HepG2 (cell line): Measurements from ENCODE around the gene FHDC1. TPM values are rescaled to one million over a fixed set of nuclear protein-coding genes. Genes with fewer than 3 reads are reported as not detected.

ENCODE experiments used
- ATAC-seq: fragments of 200-7000 bp; cut with Tn5 transposase; 3 replicates; pipeline ENCODE4 v1.9.1; 2020; ENCODE audit warnings: mild to moderate bottlenecking, moderate library complexity
- BruUV-seq: library from RNA; stranded (reverse); fragments of 400-500 nt; replicated peaks from 2 replicates; lab custom pipeline; 2021; lab: Mats Ljungman, UMichigan
- CTCF ChIA-PET: fragments of 300-600 bp; formaldehyde crosslinking; extraction: SDS; loops from one replicate; lab custom pipeline; 2021; ENCODE audit warnings: low total read pairs, inconsistent platforms, low intra/inter-chr PET ratio; lab: Yijun Ruan, JAX
- POLR2A ChIA-PET: fragments of 350-600 bp; sonication (Branson Sonifier 250); formaldehyde crosslinking; loops from one replicate; lab custom pipeline; 2020; ENCODE audit warnings: antibody characterized with exemption, inconsistent platforms; lab: Yijun Ruan, JAX
- DNase-seq: peaks from one replicate; pipeline ENCODE4 v3.0.0-alpha.2; 2015; ENCODE audit warnings: low spot score
- FAIRE-seq: peaks from 3 replicates; lab custom pipeline; 2011; peaks lifted over from hg19 to GRCh38; lab: Jason Lieb, UNC
- H2AFZ ChIP-seq: one replicate; pipeline ENCODE4 v1.6.1; 2011; ENCODE audit warnings: low read length, inconsistent platforms
- H3K27ac ChIP-seq: fragments of 300-600 bp; 3 replicates; pipeline ENCODE4 v1.8.0; 2011; ENCODE audit warnings: mixed run types, mild to moderate bottlenecking, mixed read lengths, low read length, inconsistent platforms; ENCODE audit not compliant: insufficient read depth; ENCODE audit errors: extremely low read length
- H3K27me3 ChIP-seq, 2 experiments: fragments of 200-600 bp in 1 of 2; 2 replicates in 1 of 2; 3 replicates in 1 of 2; pipeline versions ENCODE4 v1.6.0 to v1.8.0; 2011; ENCODE audit warnings: low read length in 2 of 2, mild to moderate bottlenecking in 2 of 2, moderate library complexity in 2 of 2, inconsistent platforms in 1 of 2; ENCODE audit not compliant: insufficient read depth in 2 of 2, control insufficient read depth in 1 of 2
- H3K36me3 ChIP-seq, 2 experiments: fragments of 200-600 bp in 1 of 2; replicated peaks in 1 of 2; 2 replicates in 1 of 2; 3 replicates in 1 of 2; pipeline versions ENCODE4 v1.5.1 to v1.8.0; 2011; ENCODE audit warnings: low read length in 2 of 2, inconsistent platforms in 1 of 2; ENCODE audit not compliant: insufficient read depth in 2 of 2, control insufficient read depth in 1 of 2
- H3K4me1 ChIP-seq: 2 replicates; pipeline ENCODE4 v1.5.1; 2012; ENCODE audit warnings: low read length, inconsistent platforms; ENCODE audit not compliant: insufficient read depth
- H3K4me2 ChIP-seq: 2 replicates; pipeline ENCODE4 v1.6.0; 2011; ENCODE audit warnings: low read depth, low read length, inconsistent platforms
- H3K4me3 ChIP-seq, 3 experiments: fragments of 200-600 bp in 1 of 3; sonication (generic), shearing (Covaris generic) in 1 of 3; replicated peaks in 1 of 3; 2 replicates each; pipeline ENCODE4 v1.5.1; 2011 to 2016; ENCODE audit warnings: low read length in 3 of 3, inconsistent platforms in 2 of 3, low read depth in 2 of 3, mild to moderate bottlenecking in 2 of 3, control low read depth in 1 of 3, mixed read lengths in 1 of 3; ENCODE audit not compliant: insufficient read depth in 1 of 3
- H3K79me2 ChIP-seq: one replicate; pipeline ENCODE4 v1.6.1; 2011; ENCODE audit warnings: low read length, inconsistent platforms; ENCODE audit not compliant: insufficient read depth
- H3K9ac ChIP-seq: 2 replicates; pipeline ENCODE4 v1.6.0; 2011; ENCODE audit warnings: mild to moderate bottlenecking, low read depth, low read length, inconsistent platforms; ENCODE audit not compliant: insufficient read depth
- H3K9me3 ChIP-seq: 2 replicates; pipeline ENCODE4 v1.5.1; 2012; ENCODE audit warnings: mild to moderate bottlenecking, low read length
- H4K20me1 ChIP-seq: 2 replicates; pipeline ENCODE4 v1.6.0; 2011; ENCODE audit warnings: inconsistent platforms, mild to moderate bottlenecking, low read length, moderate library complexity; ENCODE audit not compliant: insufficient read depth
- ARNT2 ChIP-seq: sonication (generic); formaldehyde crosslinking; IDR thresholded peaks from 2 replicates; pipeline ENCODE4 v1.8.0; 2022; ENCODE audit warnings: mild to moderate bottlenecking, low read depth, missing genetic modification reagents, moderate library complexity
- CHD2 ChIP-seq: IDR thresholded peaks from 2 replicates; pipeline ENCODE4 v1.6.1; 2011; ENCODE audit warnings: low read depth, low read length, improper control_type of control experiment
- FOXP4 ChIP-seq: sonication (generic); formaldehyde crosslinking; IDR thresholded peaks from 2 replicates; pipeline ENCODE4 v1.4.0; 2020; ENCODE audit warnings: missing genetic modification reagents
- KLF13 ChIP-seq: sonication (generic); formaldehyde crosslinking; IDR thresholded peaks from 2 replicates; pipeline ENCODE4 v1.4.0; 2020; ENCODE audit warnings: mild to moderate bottlenecking, missing genetic modification reagents
- KLF15 ChIP-seq: sonication (generic); formaldehyde crosslinking; IDR thresholded peaks from 2 replicates; pipeline ENCODE4 v1.8.1; 2023; ENCODE audit warnings: borderline replicate concordance, mild to moderate bottlenecking, inconsistent platforms, missing genetic modification reagents, mixed read lengths
- MTERF4 ChIP-seq: sonication (generic); formaldehyde crosslinking; IDR thresholded peaks from 2 replicates; pipeline ENCODE4 v1.8.0; 2023; ENCODE audit warnings: mild to moderate bottlenecking, missing genetic modification reagents
- NCOA5 ChIP-seq: sonication (generic); formaldehyde crosslinking; IDR thresholded peaks from 2 replicates; pipeline ENCODE4 v1.4.0; 2020; ENCODE audit warnings: missing genetic modification reagents
- SOX13 ChIP-seq, 3 experiments: fragments of 450-650 bp in 1 of 3; sonication (generic) in 1 of 3; formaldehyde crosslinking in 1 of 3; IDR thresholded peaks in 2 of 3; conservative IDR thresholded peaks in 1 of 3; 2 replicates each; pipeline versions ENCODE4 v1.5.0 to v1.6.1; 2016 to 2020; ENCODE audit warnings: antibody characterized with exemption in 1 of 3, mild to moderate bottlenecking in 1 of 3, missing compliant biosample characterization in 1 of 3, missing genetic modification reagents in 1 of 3, moderate library complexity in 1 of 3
- STAT5B ChIP-seq: sonication (generic); formaldehyde crosslinking; IDR thresholded peaks from 2 replicates; pipeline ENCODE4 v1.4.0; 2020; ENCODE audit warnings: missing genetic modification reagents
- YY1 ChIP-seq: IDR thresholded peaks from 2 replicates; pipeline ENCODE4 v1.6.1; 2011; ENCODE audit warnings: low read length, low read depth, moderate library complexity, mild to moderate bottlenecking; ENCODE audit not compliant: insufficient read depth, insufficient replicate concordance
- ZKSCAN1 ChIP-seq: fragments of 150-350 bp; IDR thresholded peaks from 2 replicates; pipeline ENCODE4 v1.6.1; 2014; ENCODE audit warnings: low read length
- ZMAT3 ChIP-seq: sonication (generic); formaldehyde crosslinking; conservative IDR thresholded peaks from 2 replicates; pipeline ENCODE4 v1.7.0; 2021; ENCODE audit warnings: missing genetic modification reagents
- ZNF10 ChIP-seq: sonication (generic); formaldehyde crosslinking; IDR thresholded peaks from 2 replicates; pipeline ENCODE4 v1.4.0; 2020; ENCODE audit warnings: mild to moderate bottlenecking, low read depth, missing genetic modification reagents, borderline replicate concordance
- ZNF18 ChIP-seq: sonication (generic); formaldehyde crosslinking; IDR thresholded peaks from 2 replicates; pipeline ENCODE4 v1.8.0; 2022; ENCODE audit warnings: mild to moderate bottlenecking, missing genetic modification reagents; ENCODE audit not compliant: insufficient replicate concordance
- ZNF367 ChIP-seq: sonication (generic); formaldehyde crosslinking; IDR thresholded peaks from 2 replicates; pipeline ENCODE4 v1.4.0; 2020; ENCODE audit warnings: missing genetic modification reagents, borderline replicate concordance
- ZNF512 ChIP-seq: sonication (generic); formaldehyde crosslinking; IDR thresholded peaks from 2 replicates; pipeline ENCODE4 v1.4.0; 2020; ENCODE audit warnings: mild to moderate bottlenecking, missing genetic modification reagents
- ZNF674 ChIP-seq: sonication (generic); formaldehyde crosslinking; IDR thresholded peaks from 2 replicates; pipeline ENCODE4 v1.5.0; 2020; ENCODE audit warnings: low read depth, mild to moderate bottlenecking, missing genetic modification reagents
- ZNF713 ChIP-seq: sonication (generic); formaldehyde crosslinking; IDR thresholded peaks from 2 replicates; pipeline ENCODE4 v1.4.0; 2020; ENCODE audit warnings: mild to moderate bottlenecking, missing genetic modification reagents
- ZNF780A ChIP-seq: sonication (generic); formaldehyde crosslinking; IDR thresholded peaks from 2 replicates; pipeline ENCODE4 v1.8.0; 2022; ENCODE audit warnings: mild to moderate bottlenecking, missing genetic modification reagents, moderate library complexity
- WGBS: methylation state at CpG from one replicate; pipeline ENCODE4 v1.1.6; 2017; ENCODE audit warnings: low lambda C conversion rate; 5-methylcytosine and 5-hydroxymethylcytosine counted together
- in situ Hi-C: cut with HindIII; loops from 2 replicates; pipeline ENCODE4 v1.10.0; 2017; ENCODE audit warnings: low pct_unique_long_range_greater_than_20kb; ENCODE audit not compliant: extremely low pct_ligation_motif_present
- intact Hi-C: fragments of 100-400 bp; cut with micrococcal nuclease; formaldehyde crosslinking; loops from one replicate; pipeline ENCODE4 v1.10.0; 2022; ENCODE audit not compliant: unreplicated experiment
- polyA plus RNA-seq, 8 experiments: library from polyadenylated mRNA; depleted of rRNA in 3 of 8; stranded (reverse) in 7 of 8; unstranded in 1 of 8; fragments of >200 nt; fragmentation: Illumina TruSeq in 4 of 8; extraction: Trizol in 4 of 8; gene quantifications; 2 replicates each; pipeline versions ENCODE4 v1.2.1 to v1.2.3, GENCODE V29; 2011 to 2016; ENCODE audit warnings: low read depth in 4 of 8, missing spikeins in 1 of 8, mixed read lengths in 1 of 8; ENCODE audit not compliant: insufficient read depth in 1 of 8
- total RNA-seq, 5 experiments: library from RNA; depleted of rRNA; stranded (reverse); fragments of >200 nt; fragmentation: Illumina TruSeq; extraction: Trizol; gene quantifications; 2 replicates each; pipeline ENCODE4 v1.2.3, GENCODE V29; 2016; ENCODE audit warnings: low read depth in 1 of 5

The FHDC1 gene
- total and polyA plus RNA-seq, 2 of the 13 experiments (the other 11 are each of a cell fraction or from before 2014, with no cell fraction given), result 0.07 to 0.15 TPM

GRCh38 chr4:152968806-152969394 lies 32.8 kb downstream of the FHDC1 start:
- peaks cover 8% of the 10 kb centered on the region; the same call in 1 of the 2 replicates for H3K4me1 ChIP-seq
- POLR2A ChIA-PET, result no interaction called here
- FAIRE-seq, result no peak
- H3K27ac ChIP-seq, result no peak overlapping the region
- H3K27me3 ChIP-seq, result no peaks in the 10 kb centered on the region; a peak in 1 of 5 replicates
- no peak for ATAC-seq
- no peaks in the 10 kb centered on the region for H3K36me3 ChIP-seq
- H4K20me1 ChIP-seq, result no peaks in the 10 kb centered on the region
- H2AFZ ChIP-seq, result no peak overlapping the region
- H3K4me3 ChIP-seq, result no peak overlapping the region
- H3K9ac ChIP-seq, result no peak overlapping the region
- 73% methylated on average over 9 of the region's 9 CpGs for WGBS
- H3K79me2 ChIP-seq, result no peaks in the 10 kb centered on the region
- intact Hi-C loops, result no loop called here
- in situ Hi-C loops, result no loop called here
- no peak for DNase-seq
- no TSS peak for BruUV-seq
- CTCF ChIA-PET, result no interaction called here
- no peaks in the 10 kb centered on the region for H3K9me3 ChIP-seq
- no peak overlapping the region for H3K4me2 ChIP-seq
- no peak for TF ChIP-seq CHD2
- no peak for TF ChIP-seq NCOA5 (CRISPR knock-in tag)
- TF ChIP-seq ZNF674 (CRISPR knock-in tag), result no peak
- TF ChIP-seq MTERF4 (CRISPR knock-in tag), result no peak
- TF ChIP-seq ZKSCAN1, result no peak
- no peak for TF ChIP-seq ZNF512 (CRISPR knock-in tag)
- TF ChIP-seq YY1, result no peak
- TF ChIP-seq ZNF10 (CRISPR knock-in tag), result no peak
- no peak for TF ChIP-seq KLF13
- TF ChIP-seq ZNF780A (CRISPR knock-in tag), result no peak
- TF ChIP-seq ZNF713 (CRISPR knock-in tag), result no peak
- no peak for TF ChIP-seq KLF15 (CRISPR knock-in tag)
- no peak for TF ChIP-seq ZNF18 (CRISPR knock-in tag)
- TF ChIP-seq FOXP4 (CRISPR knock-in tag), result no peak
- no peak for TF ChIP-seq SOX13 (IDR thresholded peaks at IDR 0.05)
- no peak for TF ChIP-seq SOX13 (CRISPR knock-in tag; conservative IDR thresholded peaks at IDR 0.05 in 1 of 2, IDR thresholded peaks at IDR 0.05 in 1 of 2)
- TF ChIP-seq ARNT2 (CRISPR knock-in tag), result no peak
- no peak for TF ChIP-seq ZMAT3 (CRISPR knock-in tag)
- no peak for TF ChIP-seq STAT5B
- TF ChIP-seq ZNF367, result no peak
